HepG2 (cell line): Measurements from ENCODE around the gene C20orf204. TPM values are rescaled to one million over a fixed set of nuclear protein-coding genes. Genes with fewer than 3 reads are reported as not detected.

Experiments used
- ARNT2 ChIP-seq: sonication (generic); formaldehyde crosslinking; IDR thresholded peaks from 2 replicates; pipeline ENCODE4 v1.8.0; 2022; ENCODE audit warnings: mild to moderate bottlenecking, low read depth, missing genetic modification reagents, moderate library complexity
- CENPT ChIP-seq: sonication (generic); formaldehyde crosslinking; IDR thresholded peaks from 2 replicates; pipeline ENCODE4 v1.8.0; 2022; ENCODE audit warnings: low read depth, mild to moderate bottlenecking, moderate library complexity, missing genetic modification reagents
- GTF3A ChIP-seq: sonication (generic); formaldehyde crosslinking; conservative IDR thresholded peaks from 2 replicates; pipeline ENCODE4 v1.4.0; 2020; ENCODE audit warnings: mild to moderate bottlenecking, missing genetic modification reagents
- HDAC6 ChIP-seq: fragments of 200-600 bp; sonication (generic); IDR thresholded peaks from 2 replicates; pipeline ENCODE4 v1.7.0; 2017; ENCODE audit warnings: mild to moderate bottlenecking, antibody characterized with exemption, low read length, low read depth
- KDM5A ChIP-seq: fragments of 200-600 bp; sonication (generic); IDR thresholded peaks from 2 replicates; pipeline ENCODE4 v1.7.0; 2018; ENCODE audit warnings: antibody characterized with exemption, mild to moderate bottlenecking, low read length, borderline replicate concordance
- KLF16 ChIP-seq, 2 experiments: sonication (generic) in 1 of 2; formaldehyde crosslinking in 1 of 2; IDR thresholded peaks; 2 replicates each; pipeline versions ENCODE4 v1.6.1 to v1.8.0; 2016 to 2023; ENCODE audit warnings: missing genetic modification reagents in 2 of 2, missing compliant biosample characterization in 1 of 2
- KLF9 ChIP-seq: IDR thresholded peaks from 2 replicates; pipeline ENCODE4 v1.6.1; 2016; ENCODE audit warnings: low read depth
- NCOA1 ChIP-seq: sonication (generic); formaldehyde crosslinking; IDR thresholded peaks from 2 replicates; pipeline ENCODE4 v1.9.0; 2021; ENCODE audit warnings: missing genetic modification reagents
- NFKB2 ChIP-seq: sonication (generic); formaldehyde crosslinking; IDR thresholded peaks from 2 replicates; pipeline ENCODE4 v1.4.0; 2020; ENCODE audit warnings: missing genetic modification reagents, borderline replicate concordance
- PCBP1 ChIP-seq: fragments of 200-400 bp; formaldehyde crosslinking; IDR thresholded peaks from 2 replicates; pipeline ENCODE4 v1.6.1; 2017; ENCODE audit warnings: mild to moderate bottlenecking, low read depth, low read length, borderline replicate concordance
- PHB2 ChIP-seq: fragments of 450-650 bp; IDR thresholded peaks from 2 replicates; pipeline ENCODE4 v1.6.1; 2018; ENCODE audit not compliant: partially characterized antibody
- RXRB ChIP-seq: IDR thresholded peaks from 2 replicates; pipeline ENCODE4 v1.6.1; 2016; ENCODE audit warnings: borderline replicate concordance, missing genetic modification reagents, missing compliant biosample characterization
- SP1 ChIP-seq, 2 experiments: fragments of 450-650 bp in 1 of 2; sonication (generic) in 1 of 2; formaldehyde crosslinking in 1 of 2; IDR thresholded peaks; 2 replicates each; pipeline versions ENCODE4 v1.4.0 to v1.6.1; 2016 to 2020; ENCODE audit warnings: missing genetic modification reagents in 1 of 2
- SP4 ChIP-seq: sonication (generic); formaldehyde crosslinking; IDR thresholded peaks from 2 replicates; pipeline ENCODE4 v1.8.1; 2023; ENCODE audit warnings: mild to moderate bottlenecking, missing genetic modification reagents
- SP5 ChIP-seq: IDR thresholded peaks from 2 replicates; pipeline ENCODE4 v1.6.1; 2016; ENCODE audit warnings: low read depth, borderline replicate concordance
- TSC22D2 ChIP-seq: sonication (generic); formaldehyde crosslinking; IDR thresholded peaks from 2 replicates; pipeline ENCODE4 v1.5.1; 2020; ENCODE audit warnings: missing genetic modification reagents, mild to moderate bottlenecking, borderline replicate concordance
- XRCC5 ChIP-seq: fragments of 200-400 bp; formaldehyde crosslinking; optimal IDR thresholded peaks from 2 replicates; pipeline ENCODE3; 2017; ENCODE audit warnings: mild to moderate bottlenecking, low read length
- ZMAT3 ChIP-seq: sonication (generic); formaldehyde crosslinking; conservative IDR thresholded peaks from 2 replicates; pipeline ENCODE4 v1.7.0; 2021; ENCODE audit warnings: missing genetic modification reagents
- ZNF703 ChIP-seq: sonication (generic); formaldehyde crosslinking; IDR thresholded peaks from 2 replicates; pipeline ENCODE4 v1.5.1; 2020; ENCODE audit warnings: missing genetic modification reagents, mild to moderate bottlenecking, moderate library complexity, borderline replicate concordance
- ZNF746 ChIP-seq: sonication (generic); formaldehyde crosslinking; IDR thresholded peaks from 2 replicates; pipeline ENCODE4 v1.8.0; 2022; ENCODE audit warnings: mild to moderate bottlenecking, missing genetic modification reagents
- polyA plus RNA-seq, 8 experiments: library from polyadenylated mRNA; depleted of rRNA in 3 of 8; stranded (reverse) in 7 of 8; unstranded in 1 of 8; fragments of >200 nt; fragmentation: Illumina TruSeq in 4 of 8; extraction: Trizol in 4 of 8; gene quantifications; 2 replicates each; pipeline versions ENCODE4 v1.2.1 to v1.2.3, GENCODE V29; 2011 to 2016; ENCODE audit warnings: low read depth in 4 of 8, missing spikeins in 1 of 8, mixed read lengths in 1 of 8; ENCODE audit not compliant: insufficient read depth in 1 of 8
- total RNA-seq, 5 experiments: library from RNA; depleted of rRNA; stranded (reverse); fragments of >200 nt; fragmentation: Illumina TruSeq; extraction: Trizol; gene quantifications; 2 replicates each; pipeline ENCODE4 v1.2.3, GENCODE V29; 2016; ENCODE audit warnings: low read depth in 1 of 5
- TF ChIP-seq, protein P1 (sequence below): sonication (generic); formaldehyde crosslinking; IDR thresholded peaks from 2 replicates; pipeline ENCODE4 v1.9.0; 2022; ENCODE audit warnings: missing genetic modification reagents, mild to moderate bottlenecking, borderline replicate concordance
- TF ChIP-seq, protein P2 (sequence below): sonication (generic); formaldehyde crosslinking; IDR thresholded peaks from 2 replicates; pipeline ENCODE4 v1.4.0; 2020; ENCODE audit warnings: missing genetic modification reagents, mild to moderate bottlenecking, borderline replicate concordance
- TF ChIP-seq, protein P3 (sequence below): sonication (generic); formaldehyde crosslinking; IDR thresholded peaks from 2 replicates; pipeline ENCODE4 v1.4.0; 2020; ENCODE audit warnings: mild to moderate bottlenecking, missing genetic modification reagents
- TF ChIP-seq, protein P4 (sequence below): IDR thresholded peaks from 2 replicates; pipeline ENCODE4 v1.6.1; 2012; ENCODE audit warnings: inconsistent platforms
- TF ChIP-seq, protein P5 (sequence below): IDR thresholded peaks from 2 replicates; pipeline ENCODE4 v1.6.1; 2016; ENCODE audit warnings: missing compliant biosample characterization, missing genetic modification reagents, borderline replicate concordance

Gene C20orf204
- total and polyA plus RNA-seq, 2 of the 13 experiments (the other 11 are each of a cell fraction or from before 2014, with no cell fraction given): 22.1 to 80.0 TPM

DNA sequence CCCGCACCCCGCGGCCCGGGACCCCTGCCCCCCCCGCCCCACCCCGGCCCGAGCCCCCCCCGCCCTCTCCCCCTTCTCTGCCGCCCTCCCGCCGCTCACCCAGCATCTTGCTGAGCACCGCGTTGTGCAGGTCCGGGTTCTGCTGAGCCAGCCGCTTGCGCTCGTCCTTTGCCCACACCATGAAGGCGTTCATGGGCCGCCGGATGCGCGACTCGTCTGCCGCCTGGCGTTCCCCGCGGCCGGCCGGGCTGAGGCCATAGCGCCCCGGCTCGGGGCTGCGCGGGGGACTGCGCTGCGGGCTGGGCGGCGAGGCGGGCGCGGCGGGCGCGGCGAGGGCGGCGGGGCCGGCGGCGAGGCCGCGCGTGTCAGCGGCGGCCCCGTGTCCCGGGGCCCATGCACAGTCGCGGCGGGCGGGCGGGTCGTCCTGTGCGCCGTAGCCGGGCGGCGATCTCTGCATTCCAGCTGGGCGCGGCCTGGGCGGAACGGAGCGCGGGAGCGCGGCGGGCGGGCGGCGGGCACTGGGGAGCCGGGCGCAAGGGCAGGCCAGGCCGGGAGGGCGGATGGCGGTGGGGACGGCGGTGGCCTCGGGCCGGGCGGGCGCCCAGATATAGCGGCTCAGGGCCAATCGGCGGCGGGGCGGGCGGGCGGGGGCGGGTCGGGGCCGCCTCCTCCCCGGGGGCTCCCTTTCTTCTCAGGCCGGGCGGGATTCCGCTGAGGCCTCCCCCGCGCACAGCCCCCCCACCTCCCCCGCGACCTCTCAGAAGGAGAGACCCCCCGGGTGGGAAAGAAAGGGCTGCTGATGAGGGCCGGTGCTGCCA, 13.3 kb downstream of the C20orf204 start, which contains the start of gene SOX18 (continued):
- TF ChIP-seq, protein P1, sequence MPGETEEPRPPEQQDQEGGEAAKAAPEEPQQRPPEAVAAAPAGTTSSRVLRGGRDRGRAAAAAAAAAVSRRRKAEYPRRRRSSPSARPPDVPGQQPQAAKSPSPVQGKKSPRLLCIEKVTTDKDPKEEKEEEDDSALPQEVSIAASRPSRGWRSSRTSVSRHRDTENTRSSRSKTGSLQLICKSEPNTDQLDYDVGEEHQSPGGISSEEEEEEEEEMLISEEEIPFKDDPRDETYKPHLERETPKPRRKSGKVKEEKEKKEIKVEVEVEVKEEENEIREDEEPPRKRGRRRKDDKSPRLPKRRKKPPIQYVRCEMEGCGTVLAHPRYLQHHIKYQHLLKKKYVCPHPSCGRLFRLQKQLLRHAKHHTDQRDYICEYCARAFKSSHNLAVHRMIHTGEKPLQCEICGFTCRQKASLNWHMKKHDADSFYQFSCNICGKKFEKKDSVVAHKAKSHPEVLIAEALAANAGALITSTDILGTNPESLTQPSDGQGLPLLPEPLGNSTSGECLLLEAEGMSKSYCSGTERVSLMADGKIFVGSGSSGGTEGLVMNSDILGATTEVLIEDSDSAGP (CRISPR knock-in tag): no peak
- TF ChIP-seq PCBP1 (no peak), HDAC6 (no peak), SP5 (CRISPR knock-in tag) (no peak), ZNF703 (CRISPR knock-in tag) (no peak), ZNF746 (peak; percentile 35; the same call in 1 of the 2 replicates), NFKB2 (no peak), ARNT2 (CRISPR knock-in tag) (peak; percentile 33; the same call in 1 of the 2 replicates), NCOA1 (CRISPR knock-in tag) (no peak), KLF16 (CRISPR knock-in tag; IDR thresholded peaks at IDR 0.05) (no peak), TSC22D2 (CRISPR knock-in tag) (no peak), PHB2 (no peak), SP4 (peak; percentile 57; the same call in 1 of the 2 replicates), XRCC5 (no peak), KDM5A (no peak), GTF3A (no peak), ZMAT3 (CRISPR knock-in tag) (0 out of 2 replicates have a peak, but pooled peaks have one; percentile 9), CENPT (0 out of 2 replicates have a peak, but pooled peaks have one; percentile 45), RXRB (CRISPR knock-in tag) (no peak; the same call in 1 of the 2 replicates), SP1 (IDR thresholded peaks at IDR 0.05) (no peak), SP1 (CRISPR knock-in tag; IDR thresholded peaks at IDR 0.05) (no peak), KLF9 (CRISPR knock-in tag) (no peak)
- TF ChIP-seq, protein P2, sequence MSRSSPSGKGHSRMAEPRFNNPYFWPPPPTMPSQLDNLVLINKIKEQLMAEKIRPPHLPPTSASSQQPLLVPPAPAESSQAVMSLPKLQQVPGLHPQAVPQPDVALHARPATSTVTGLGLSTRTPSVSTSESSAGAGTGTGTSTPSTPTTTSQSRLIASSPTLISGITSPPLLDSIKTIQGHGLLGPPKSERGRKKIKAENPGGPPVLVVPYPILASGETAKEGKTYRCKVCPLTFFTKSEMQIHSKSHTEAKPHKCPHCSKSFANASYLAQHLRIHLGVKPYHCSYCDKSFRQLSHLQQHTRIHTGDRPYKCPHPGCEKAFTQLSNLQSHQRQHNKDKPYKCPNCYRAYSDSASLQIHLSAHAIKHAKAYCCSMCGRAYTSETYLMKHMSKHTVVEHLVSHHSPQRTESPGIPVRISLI (CRISPR knock-in tag): no peak
- TF ChIP-seq, protein P3, sequence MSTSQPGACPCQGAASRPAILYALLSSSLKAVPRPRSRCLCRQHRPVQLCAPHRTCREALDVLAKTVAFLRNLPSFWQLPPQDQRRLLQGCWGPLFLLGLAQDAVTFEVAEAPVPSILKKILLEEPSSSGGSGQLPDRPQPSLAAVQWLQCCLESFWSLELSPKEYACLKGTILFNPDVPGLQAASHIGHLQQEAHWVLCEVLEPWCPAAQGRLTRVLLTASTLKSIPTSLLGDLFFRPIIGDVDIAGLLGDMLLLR (CRISPR knock-in tag): peak; percentile 36; the same call in 1 of the 2 replicates
- TF ChIP-seq, protein P4, sequence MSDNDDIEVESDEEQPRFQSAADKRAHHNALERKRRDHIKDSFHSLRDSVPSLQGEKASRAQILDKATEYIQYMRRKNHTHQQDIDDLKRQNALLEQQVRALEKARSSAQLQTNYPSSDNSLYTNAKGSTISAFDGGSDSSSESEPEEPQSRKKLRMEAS: peak; percentile 53; the same call in 1 of the 2 replicates
- TF ChIP-seq, protein P5, sequence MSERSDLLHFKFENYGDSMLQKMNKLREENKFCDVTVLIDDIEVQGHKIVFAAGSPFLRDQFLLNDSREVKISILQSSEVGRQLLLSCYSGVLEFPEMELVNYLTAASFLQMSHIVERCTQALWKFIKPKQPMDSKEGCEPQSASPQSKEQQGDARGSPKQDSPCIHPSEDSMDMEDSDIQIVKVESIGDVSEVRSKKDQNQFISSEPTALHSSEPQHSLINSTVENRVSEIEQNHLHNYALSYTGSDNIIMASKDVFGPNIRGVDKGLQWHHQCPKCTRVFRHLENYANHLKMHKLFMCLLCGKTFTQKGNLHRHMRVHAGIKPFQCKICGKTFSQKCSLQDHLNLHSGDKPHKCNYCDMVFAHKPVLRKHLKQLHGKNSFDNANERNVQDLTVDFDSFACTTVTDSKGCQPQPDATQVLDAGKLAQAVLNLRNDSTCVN (CRISPR knock-in tag): no peak
